Measurements from ENCODE around the gene P3H2. TPM values are rescaled to one million over a fixed set of nuclear protein-coding genes. Genes with fewer than 3 reads are reported as not detected.
"Not testable (repeated sequence)": the region's sequence is repeated elsewhere in the genome, so short reads cannot be mapped to it uniquely, and the experiment has no call there.

The P3H2 gene
- total RNA-seq, 2 donors from 2014 or later = not detected

DNA sequence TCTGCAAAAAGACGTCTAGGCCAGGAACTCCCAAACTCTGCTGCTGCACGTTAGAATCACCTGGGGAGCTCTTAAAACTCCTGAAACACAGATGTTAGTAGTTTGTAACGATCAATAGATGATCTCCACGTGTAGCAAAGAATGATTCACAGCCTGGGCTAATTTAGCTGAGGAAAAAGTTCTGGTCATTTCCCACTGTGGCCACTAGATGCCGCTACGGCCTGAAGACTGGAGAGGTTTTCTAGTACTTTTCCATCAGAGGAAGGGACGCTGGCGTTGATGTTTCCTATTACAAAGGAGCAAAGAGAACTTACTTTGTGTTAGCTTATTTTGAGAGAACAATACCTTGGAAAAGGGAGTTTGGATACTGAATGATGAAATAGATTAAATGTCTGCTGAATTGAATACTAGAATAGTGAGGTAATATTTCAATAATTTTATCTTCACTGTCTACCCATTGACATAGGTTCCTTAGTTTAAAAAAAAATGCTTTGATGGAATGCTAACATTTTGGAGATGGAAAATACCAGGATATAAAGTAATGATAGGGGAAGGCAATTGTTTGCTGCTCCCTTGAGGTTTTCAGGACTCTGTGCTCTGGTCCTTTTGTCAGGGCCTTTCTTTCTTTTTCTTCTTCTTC lies 159.1 kb downstream of the P3H2 start:
- Mint-ChIP-seq H3K4me1 (peaks cover 11% of the 10 kb centered on the region), H3K4me3 (no peak overlapping the region), H3K27ac (no peak overlapping the region), H3K36me3 (ENCODE audit: low read depth) (peaks cover 3% of the 10 kb centered on the region), H3K27me3 (peaks cover 39% of the 10 kb centered on the region)
- peak; percentile 59 for ATAC-seq
- DNase-seq = peak; percentile 16 to 49 (median 23)
- no peaks in the 10 kb centered on the region for H3K9me3 ChIP-seq (ENCODE audit: control insufficient read depth, low read length, poor library complexity, severe bottlenecking)

DNA sequence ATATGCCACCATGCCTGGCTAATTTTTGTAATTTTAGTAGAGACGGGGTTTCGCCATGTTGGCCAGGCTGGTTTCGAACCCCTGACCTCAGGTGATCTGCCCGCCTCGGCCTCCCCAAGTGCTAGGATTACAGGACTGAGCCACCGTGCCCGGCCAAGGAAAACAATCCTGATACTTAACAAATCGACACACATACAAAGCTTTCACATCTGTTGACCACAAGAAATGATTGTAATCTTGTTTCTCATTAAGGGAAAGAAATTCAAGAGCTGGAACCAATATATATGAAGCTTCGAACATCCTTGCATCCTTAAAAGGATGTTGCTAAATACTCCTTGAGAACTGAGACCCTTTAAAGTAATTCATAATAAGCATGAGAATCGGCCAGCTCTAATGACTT lies 159.6 kb downstream of the P3H2 start:
- DNase-seq; H3K36me3 Mint-ChIP-seq (ENCODE audit: low read depth); ATAC-seq; H3K9me3 ChIP-seq (ENCODE audit: control insufficient read depth, low read length, poor library complexity, severe bottlenecking); H3K4me3 Mint-ChIP-seq; H3K27ac Mint-ChIP-seq: not testable (repeated sequence)
- H3K4me1 Mint-ChIP-seq = peaks cover 12% of the 10 kb centered on the region
- peaks cover 40% of the 10 kb centered on the region for H3K27me3 Mint-ChIP-seq

DNA sequence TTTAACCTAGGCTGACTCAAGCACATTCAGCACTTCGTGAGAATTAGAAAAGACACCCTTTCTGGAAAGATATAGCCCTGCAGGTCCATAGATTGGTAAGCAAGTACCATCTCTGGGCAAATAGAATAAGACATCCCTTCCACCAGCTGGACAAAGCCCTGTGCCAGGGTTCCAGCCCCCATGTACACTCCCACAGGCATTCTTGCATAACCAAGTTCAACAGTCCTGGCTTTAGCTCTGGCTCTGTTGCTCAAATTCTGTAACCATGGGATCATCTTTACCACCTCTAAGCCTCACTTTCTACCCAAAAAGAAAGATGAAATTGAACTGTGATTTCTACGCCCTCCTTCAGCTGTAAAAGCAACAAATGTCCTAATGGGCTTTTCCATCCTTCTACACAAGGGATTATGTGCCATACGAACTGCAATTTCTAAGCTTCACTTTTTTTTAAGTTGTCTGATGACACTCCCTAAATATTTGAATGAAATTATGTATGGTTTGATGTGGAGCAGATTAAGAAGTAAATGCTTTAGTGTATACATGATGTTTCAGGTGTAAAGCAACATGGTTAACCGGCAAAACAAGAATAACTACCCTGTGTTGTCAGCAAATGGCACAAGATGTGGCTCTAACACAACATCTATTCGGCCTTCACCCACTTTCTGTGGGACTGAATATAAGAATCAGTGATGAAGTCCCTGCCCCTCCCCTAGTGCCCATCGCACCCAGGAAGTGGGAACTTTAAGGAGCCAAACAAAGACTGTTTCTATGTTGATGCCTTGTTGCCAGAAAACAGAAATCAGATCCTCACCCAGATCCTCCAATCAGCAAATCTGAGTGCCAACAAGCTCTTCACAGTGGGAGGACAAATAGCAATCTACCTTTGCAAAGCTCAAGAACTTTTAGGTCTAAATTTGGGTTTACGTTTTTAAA lies 165.7 kb downstream of the P3H2 start:
- H3K4me3 Mint-ChIP-seq = no peak overlapping the region
- peaks cover 63% of the 10 kb centered on the region for H3K27me3 Mint-ChIP-seq
- no peak overlapping the region for H3K27ac Mint-ChIP-seq
- DNase-seq = no peak
- H3K9me3 ChIP-seq (ENCODE audit: control insufficient read depth, low read length, poor library complexity, severe bottlenecking) = no peaks in the 10 kb centered on the region
- peaks cover 15% of the 10 kb centered on the region for H3K4me1 Mint-ChIP-seq
- ATAC-seq = no peak
- H3K36me3 Mint-ChIP-seq (ENCODE audit: low read depth) = peaks cover 5% of the 10 kb centered on the region

DNA sequence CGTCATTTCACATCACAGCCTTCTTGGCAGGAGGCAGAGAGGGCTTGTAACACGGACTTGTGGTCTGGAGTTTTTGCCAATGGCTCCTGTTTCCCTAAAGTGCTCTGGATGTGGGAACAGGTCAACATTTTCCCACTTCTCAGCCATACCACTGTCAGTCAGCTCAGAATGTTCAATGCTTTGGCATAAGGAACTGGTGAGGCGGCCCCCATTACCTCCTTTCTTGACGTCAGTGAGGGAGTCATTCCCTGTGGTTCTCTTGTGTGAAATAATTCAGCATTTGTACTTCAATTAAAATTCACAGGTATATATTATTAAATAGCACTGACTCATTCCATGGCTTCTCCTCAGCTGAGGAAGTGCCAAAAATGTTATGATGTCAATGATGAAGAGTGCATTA lies 167.1 kb downstream of the P3H2 start:
- H3K9me3 ChIP-seq (ENCODE audit: control insufficient read depth, low read length, poor library complexity, severe bottlenecking) = no peaks in the 10 kb centered on the region
- ATAC-seq (no peak), DNase-seq (no peak)
- Mint-ChIP-seq H3K27me3 (peaks cover 52% of the 10 kb centered on the region), H3K27ac (no peak overlapping the region), H3K4me1 (peaks cover 12% of the 10 kb centered on the region), H3K4me3 (no peak overlapping the region), H3K36me3 (ENCODE audit: low read depth) (peaks cover 3% of the 10 kb centered on the region)

DNA sequence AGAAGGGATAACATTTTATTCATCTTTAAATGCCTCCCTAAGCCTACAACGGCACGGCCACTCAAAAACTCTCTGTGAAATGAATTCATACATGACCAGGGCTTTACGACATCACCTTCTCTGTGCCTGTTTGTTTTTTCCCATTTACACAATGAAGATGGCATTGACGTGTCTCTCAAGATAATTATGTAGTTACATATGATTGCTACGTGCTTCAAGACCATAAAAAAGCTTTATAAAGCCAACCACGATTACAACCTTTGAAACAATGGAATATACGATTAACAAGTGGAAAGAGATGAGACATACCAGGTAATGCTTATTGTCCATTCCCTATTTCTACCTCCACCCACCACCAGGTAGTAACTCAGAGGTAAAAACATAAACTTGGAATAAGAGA lies 168.4 kb downstream of the P3H2 start:
- Mint-ChIP-seq H3K36me3 (ENCODE audit: low read depth) (peaks cover 3% of the 10 kb centered on the region), H3K27ac (no peak overlapping the region)

DNA sequence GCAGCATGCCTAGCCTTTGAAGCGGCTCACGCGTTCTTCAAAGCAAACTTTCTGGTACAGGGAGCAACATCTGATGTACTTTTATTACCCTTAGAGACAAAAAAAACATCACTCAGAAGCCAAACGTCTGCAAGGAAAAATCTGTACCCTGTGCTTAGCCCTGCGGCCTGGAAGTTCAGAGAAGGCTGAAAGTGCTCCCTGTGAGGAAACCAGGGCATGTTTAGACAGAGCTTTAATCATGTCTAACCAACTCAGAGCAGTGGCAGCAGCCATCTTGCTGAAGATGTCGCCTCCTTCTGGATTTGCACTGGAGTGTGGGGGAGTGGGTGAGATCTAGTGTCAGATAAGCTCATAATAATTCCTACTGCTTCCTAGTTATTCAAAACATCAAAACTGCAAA lies 170.4 kb downstream of the P3H2 start:
- DNase-seq = no peak
- no peaks in the 10 kb centered on the region for H3K9me3 ChIP-seq (ENCODE audit: control insufficient read depth, low read length, poor library complexity, severe bottlenecking)
- Mint-ChIP-seq H3K27ac (no peak overlapping the region), H3K4me3 (no peak overlapping the region), H3K27me3 (peaks cover 51% of the 10 kb centered on the region), H3K36me3 (ENCODE audit: low read depth) (peaks cover 6% of the 10 kb centered on the region), H3K4me1 (peaks cover 11% of the 10 kb centered on the region)
- ATAC-seq = no peak

More for the DNA sequence above, 168.4 kb downstream of the P3H2 start:
- DNase-seq = no peak
- Mint-ChIP-seq H3K27me3 (peaks cover 44% of the 10 kb centered on the region), H3K4me3 (no peak overlapping the region), H3K4me1 (peaks cover 17% of the 10 kb centered on the region)
- no peaks in the 10 kb centered on the region for H3K9me3 ChIP-seq (ENCODE audit: control insufficient read depth, low read length, poor library complexity, severe bottlenecking)
- ATAC-seq = no peak

DNA sequence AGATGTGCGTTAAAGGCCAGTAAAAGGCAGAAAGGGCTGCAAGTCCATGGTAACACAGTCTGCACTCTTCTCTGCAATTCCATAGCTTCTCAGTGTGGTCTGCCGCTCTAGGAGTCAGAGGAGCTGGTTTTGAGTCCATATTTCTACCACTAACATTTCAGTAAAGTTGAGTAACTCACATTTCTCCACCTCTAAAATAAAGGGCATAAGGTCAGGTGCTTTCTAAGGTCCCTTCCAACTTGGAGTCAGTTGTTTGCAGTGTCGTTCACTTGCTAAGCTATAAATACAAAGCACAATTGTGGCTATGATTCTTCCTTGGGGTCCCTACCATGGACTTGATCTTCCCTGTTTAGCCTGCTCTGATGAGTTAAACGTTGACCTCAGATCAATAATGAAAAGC lies 171.1 kb downstream of the P3H2 start:
- Mint-ChIP-seq H3K27ac (no peak overlapping the region), H3K36me3 (ENCODE audit: low read depth) (peaks cover 6% of the 10 kb centered on the region), H3K4me1 (peaks cover 8% of the 10 kb centered on the region), H3K27me3 (peaks cover 50% of the 10 kb centered on the region), H3K4me3 (no peak overlapping the region)
- no peaks in the 10 kb centered on the region for H3K9me3 ChIP-seq (ENCODE audit: control insufficient read depth, low read length, poor library complexity, severe bottlenecking)
- ATAC-seq (no peak), DNase-seq (no peak)

DNA sequence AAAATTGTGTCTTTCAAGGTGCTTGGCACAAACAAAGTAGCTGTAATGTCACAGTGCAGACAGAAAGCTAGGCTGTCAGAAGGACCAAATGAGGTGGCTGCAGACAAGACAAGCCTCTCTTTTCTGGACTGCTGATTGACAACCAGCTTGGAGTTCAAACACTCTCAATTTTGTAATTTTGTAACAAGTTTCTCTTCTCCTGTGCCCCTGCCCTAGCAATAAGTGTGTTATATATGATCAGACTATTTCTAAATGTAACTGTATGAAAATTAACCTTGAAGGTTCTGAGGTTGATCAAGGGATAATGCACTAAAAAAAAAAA lies 172.0 kb downstream of the P3H2 start:
- DNase-seq (no peak), ATAC-seq (no peak)
- Mint-ChIP-seq H3K4me3 (no peak overlapping the region), H3K36me3 (ENCODE audit: low read depth) (peaks cover 6% of the 10 kb centered on the region), H3K27ac (no peak overlapping the region), H3K27me3 (peaks cover 55% of the 10 kb centered on the region), H3K4me1 (peaks cover 8% of the 10 kb centered on the region)
- H3K9me3 ChIP-seq (ENCODE audit: control insufficient read depth, low read length, poor library complexity, severe bottlenecking) = no peaks in the 10 kb centered on the region

DNA sequence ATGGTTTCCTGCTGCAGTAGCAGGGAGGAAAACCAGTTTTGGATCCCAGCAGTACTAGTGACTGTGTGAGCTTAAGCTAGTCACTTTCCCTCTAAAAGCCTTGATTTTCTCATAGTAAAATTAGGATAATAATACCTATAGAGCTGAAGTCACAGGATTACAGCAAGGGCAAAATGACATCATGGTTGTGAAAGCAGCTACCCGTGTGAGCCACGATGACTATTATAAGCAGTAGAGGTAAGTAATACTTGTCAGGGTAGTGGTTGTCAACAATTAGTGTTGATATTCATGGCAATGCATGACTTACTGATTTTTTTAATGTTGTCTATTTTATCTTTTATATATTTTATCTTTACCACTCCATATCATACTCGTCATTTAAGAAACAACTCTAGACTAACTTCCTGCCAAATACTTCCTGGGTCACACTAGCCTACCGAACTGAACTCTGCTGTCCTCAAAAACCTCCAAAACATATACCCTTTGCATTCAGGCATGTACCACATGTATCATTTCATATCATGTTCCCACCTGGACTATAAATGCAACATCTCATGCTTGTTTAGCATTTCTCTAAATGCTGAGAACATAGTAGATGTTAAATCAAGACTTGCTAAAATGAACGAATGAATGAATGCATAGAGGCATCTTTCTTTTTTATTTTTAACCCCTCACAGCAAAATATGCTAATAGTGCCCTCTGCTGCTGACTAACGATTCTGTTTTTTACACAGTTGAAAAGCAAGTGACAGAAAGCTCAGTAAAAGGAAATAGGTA lies 172.6 kb downstream of the P3H2 start:
- H3K36me3 Mint-ChIP-seq (ENCODE audit: low read depth) = peaks cover 6% of the 10 kb centered on the region
- H3K4me1 Mint-ChIP-seq = peaks cover 8% of the 10 kb centered on the region
- H3K4me3 Mint-ChIP-seq = no peak overlapping the region
- DNase-seq (no peak), ATAC-seq (no peak)
- H3K27me3 Mint-ChIP-seq = peaks cover 58% of the 10 kb centered on the region
- no peak overlapping the region for H3K27ac Mint-ChIP-seq
- H3K9me3 ChIP-seq (ENCODE audit: control insufficient read depth, low read length, poor library complexity, severe bottlenecking) = no peaks in the 10 kb centered on the region

DNA sequence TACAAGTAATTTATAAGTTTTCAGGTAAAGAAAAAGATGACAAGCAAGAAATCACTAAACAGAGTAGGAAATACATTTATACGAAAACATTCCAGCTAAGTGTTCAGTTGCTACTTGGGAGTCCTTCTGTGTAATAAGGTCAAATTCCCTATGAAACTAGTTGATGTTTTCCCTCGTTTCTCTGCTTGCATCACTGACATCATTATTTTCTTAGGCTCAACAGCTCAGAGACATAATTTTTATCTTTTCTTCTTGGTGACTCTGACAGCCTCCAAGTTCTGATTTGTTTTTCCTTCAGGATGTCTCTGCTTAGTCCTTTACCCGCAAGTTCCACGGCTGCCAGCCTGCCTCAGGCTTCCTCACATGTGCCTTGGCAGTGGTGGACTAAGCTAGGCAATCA lies 173.6 kb downstream of the P3H2 start:
- no peak overlapping the region for H3K27ac Mint-ChIP-seq
- ATAC-seq (no peak), DNase-seq (no peak)
- peaks cover 8% of the 10 kb centered on the region for H3K4me1 Mint-ChIP-seq
- H3K9me3 ChIP-seq (ENCODE audit: control insufficient read depth, low read length, poor library complexity, severe bottlenecking) = no peaks in the 10 kb centered on the region
- H3K27me3 Mint-ChIP-seq = peaks cover 56% of the 10 kb centered on the region
- H3K36me3 Mint-ChIP-seq (ENCODE audit: low read depth) = peaks cover 5% of the 10 kb centered on the region
- no peak overlapping the region for H3K4me3 Mint-ChIP-seq

DNA sequence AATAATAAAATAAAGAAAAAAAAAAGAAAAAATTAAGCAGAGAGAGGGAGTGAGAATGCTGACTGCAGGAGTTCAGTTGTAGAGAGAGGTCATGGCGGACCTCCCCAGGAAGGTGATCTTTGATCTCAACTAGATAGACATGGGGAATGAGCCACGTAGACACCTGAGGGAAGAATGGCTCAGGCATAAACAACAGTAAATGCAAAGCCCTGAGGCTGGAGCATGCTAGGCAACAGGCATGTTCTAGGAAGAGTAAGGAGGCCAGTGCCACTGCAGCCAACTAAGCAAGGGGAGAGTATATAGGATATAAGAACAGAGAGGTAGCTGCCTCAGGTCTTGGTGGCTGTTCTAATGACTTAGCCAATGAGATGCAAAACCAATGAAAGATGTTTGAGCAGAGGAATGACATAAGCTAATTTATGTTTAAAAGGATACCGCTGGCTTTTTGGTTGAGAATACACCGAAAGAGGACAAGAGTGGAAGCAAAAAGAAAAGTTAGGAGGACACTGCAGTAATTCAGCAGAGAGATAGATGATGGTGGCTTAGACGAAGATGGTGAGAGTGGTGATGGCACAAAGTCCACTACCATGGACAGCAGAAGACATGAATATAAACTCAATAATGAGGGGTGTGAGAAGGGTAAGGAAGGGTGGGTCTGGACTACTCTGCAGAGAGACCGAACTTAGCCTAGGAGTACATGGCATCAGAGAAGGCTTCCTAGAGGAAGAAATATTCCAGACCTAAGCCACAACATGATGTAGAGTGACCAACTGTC lies 174.6 kb downstream of the P3H2 start:
- Mint-ChIP-seq H3K36me3 (ENCODE audit: low read depth) (peaks cover 3% of the 10 kb centered on the region), H3K27ac (no peak overlapping the region), H3K27me3 (peaks cover 48% of the 10 kb centered on the region), H3K4me3 (no peak overlapping the region), H3K4me1 (peaks cover 8% of the 10 kb centered on the region)
- H3K9me3 ChIP-seq (ENCODE audit: control insufficient read depth, low read length, poor library complexity, severe bottlenecking) = no peaks in the 10 kb centered on the region
- ATAC-seq = no peak
- no peak for DNase-seq

DNA sequence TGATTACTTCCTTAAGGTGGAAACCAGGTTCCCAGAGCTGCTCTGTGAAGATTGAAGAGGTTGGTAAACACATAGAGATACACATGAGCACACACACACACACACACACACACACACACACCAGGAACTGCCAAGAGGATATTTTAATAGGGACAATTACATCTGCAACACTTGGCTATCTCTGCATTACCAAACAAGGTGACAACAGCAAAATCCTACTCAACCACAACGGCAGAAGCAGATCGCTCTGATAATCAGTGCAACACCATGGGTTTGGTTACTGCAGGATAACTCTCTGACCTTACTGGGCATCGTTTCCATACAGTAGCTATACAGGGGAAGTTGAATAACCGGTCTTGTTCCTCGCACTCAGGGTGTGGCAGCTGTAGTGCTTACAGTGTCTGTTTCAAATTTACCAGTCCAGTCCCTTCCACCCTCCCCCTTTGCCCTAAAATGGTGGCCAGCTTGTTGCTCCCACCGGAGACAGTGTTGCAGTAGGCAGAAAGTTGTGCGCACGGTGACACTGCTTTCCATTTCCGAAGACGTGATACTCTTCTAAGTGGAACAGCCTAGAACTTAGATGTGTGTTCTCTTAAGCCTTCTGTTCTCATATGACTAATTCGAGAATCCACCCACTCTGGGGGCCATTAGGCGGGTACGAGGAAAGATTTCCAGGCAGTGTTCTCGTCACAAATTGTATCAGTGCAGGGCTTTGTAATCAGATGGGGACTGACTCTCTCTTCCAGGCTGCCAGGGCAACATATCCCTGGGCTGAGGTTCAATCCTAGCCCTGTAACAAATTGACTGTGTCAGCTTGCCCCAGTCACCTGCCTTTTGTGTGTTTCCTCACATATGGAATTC lies 176.2 kb downstream of the P3H2 start:
- H3K9me3 ChIP-seq (ENCODE audit: control insufficient read depth, low read length, poor library complexity, severe bottlenecking) = no peaks in the 10 kb centered on the region
- Mint-ChIP-seq H3K4me3 (no peak overlapping the region), H3K4me1 (peaks cover 8% of the 10 kb centered on the region), H3K27ac (no peak overlapping the region), H3K27me3 (peaks cover 48% of the 10 kb centered on the region), H3K36me3 (ENCODE audit: low read depth) (peaks cover 3% of the 10 kb centered on the region)
- DNase-seq = no peak
- ATAC-seq = no peak
